SH-SY5Y (cell line): Measurements from ENCODE around the gene SLC13A5.
A peak's percentile ranks its signal among the peaks of the same experiment; 100 is the strongest.

Experiments used
- GATA2 ChIP-seq: IDR thresholded peaks from 2 replicates; pipeline ENCODE4 v1.6.1; 2011; ENCODE audit warnings: mild to moderate bottlenecking, low read depth, low read length
- GATA3 ChIP-seq: IDR thresholded peaks from 2 replicates; pipeline ENCODE4 v1.6.1; 2011; ENCODE audit warnings: low read depth, mild to moderate bottlenecking, low read length, moderate library complexity

SLC13A5 gene

GRCh38 chr17:6713130-6713917 is at the start of gene SLC13A5:
Gene SLC13A5 (minus strand): TSS chr17:6713369. CDS start chr17:6713333, 36 bp downstream.
- TF ChIP-seq GATA2 (no peak), GATA3 (no peak)

DNA sequence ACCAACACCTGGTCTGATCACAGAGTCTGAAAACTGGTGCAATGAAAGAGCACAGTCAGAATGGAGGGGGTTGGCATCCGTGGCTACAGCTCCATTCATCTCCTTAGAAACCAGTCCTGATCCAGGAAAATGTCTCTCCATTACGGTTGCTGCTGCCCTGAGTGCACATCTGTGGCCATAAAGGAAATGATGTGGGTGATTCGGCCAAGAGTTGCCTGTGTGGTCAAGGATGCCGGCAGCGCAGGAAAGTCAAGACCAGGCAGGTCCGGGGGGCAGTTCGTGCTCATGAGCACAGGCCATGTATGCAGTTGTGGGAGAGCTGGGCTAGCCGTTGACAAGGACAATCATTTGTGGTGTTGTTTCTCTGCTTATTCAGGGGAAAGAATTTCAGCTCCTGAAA is 48.6 kb upstream of the SLC13A5 start:
- no peak for TF ChIP-seq GATA3
- no peak for TF ChIP-seq GATA2

GRCh38 chr17:6757747-6758146 is 44.6 kb upstream of the SLC13A5 start:
- TF ChIP-seq GATA2: no peak
- TF ChIP-seq GATA3: no peak

DNA sequence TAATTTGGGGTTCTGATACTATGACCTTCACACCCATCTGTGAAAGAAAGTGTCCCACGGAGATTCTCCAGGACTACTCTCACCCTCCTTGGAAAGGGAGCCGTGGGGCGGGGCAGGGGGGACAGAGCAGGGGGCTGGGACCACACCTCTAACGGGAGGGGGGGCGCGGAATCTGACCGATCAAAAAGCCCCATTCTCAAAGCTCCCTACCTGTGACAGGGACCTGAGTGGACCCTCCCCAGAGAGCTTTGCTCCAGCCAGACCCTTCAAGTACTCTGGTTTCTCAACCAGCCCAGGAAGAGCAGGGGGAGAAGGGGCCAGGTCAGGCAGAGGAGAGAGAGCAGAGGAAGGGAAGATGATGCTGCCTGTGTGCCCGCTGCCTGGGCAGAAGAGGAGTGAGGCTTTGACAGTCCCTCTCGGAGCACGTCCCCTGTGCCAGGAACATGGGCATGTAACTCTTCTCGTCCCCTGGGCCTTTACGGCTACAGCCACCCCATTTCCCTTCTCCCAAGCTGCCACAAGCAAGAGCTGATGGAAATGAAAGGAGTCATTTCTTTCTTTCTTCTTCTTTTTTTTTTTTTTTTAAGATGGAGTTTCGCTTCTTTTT is 43.4 kb upstream of the SLC13A5 start:
- TF ChIP-seq GATA2 (no peak), GATA3 (no peak)

- TF ChIP-seq GATA2 (no peak), GATA3 (no peak)
These were observed 42.6 kb upstream of the SLC13A5 start, which contains the start of gene XAF1 for GRCh38 chr17:6755731-6756184. Gene XAF1 (plus strand): TSS chr17:6756046. CDS start chr17:6756079, 33 bp downstream.

DNA sequence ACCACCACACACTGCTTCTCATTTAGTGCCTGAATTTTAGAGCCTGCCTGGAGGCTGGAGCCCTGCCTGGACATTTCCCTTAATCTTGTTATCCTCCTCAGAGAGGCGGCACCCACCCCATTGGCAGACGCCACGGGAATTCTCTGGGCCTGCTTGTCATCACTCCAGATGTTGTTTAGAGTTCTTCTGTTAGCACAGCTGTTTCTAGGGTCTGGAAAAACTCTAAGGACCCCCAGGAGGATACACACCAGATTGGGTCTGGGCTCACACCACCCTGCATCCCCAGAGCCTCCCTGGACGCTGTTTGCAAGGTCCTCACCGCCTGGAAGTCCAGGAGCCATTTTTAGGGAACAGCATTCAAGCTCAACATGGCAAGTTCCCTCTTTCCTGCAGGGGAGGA is 42.1 kb upstream of the SLC13A5 start:
- 0 out of 2 replicates have a peak, but pooled peaks have one; percentile 20 for TF ChIP-seq GATA2
- no peak for TF ChIP-seq GATA3

DNA sequence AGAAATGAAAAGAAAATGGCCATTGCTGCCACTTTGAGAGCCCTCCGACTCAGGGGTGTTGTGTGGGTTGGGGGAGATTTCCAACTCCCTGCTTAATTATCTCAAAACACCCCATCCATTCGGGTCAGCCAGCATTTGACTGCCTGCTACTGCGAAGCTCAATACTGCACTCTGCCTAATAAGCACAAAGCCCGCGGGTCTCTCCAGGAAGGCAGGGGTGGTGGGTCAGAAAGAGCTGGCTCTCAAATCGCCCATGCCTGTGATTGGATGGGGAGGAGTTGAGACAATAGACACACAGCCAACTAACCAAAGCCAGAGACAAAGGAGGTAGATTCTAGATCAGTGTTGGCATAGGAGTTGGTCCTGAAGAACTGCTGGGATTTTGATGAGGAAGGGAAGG is 40.4 kb upstream of the SLC13A5 start:
- TF ChIP-seq GATA3: no peak
- TF ChIP-seq GATA2: no peak

DNA sequence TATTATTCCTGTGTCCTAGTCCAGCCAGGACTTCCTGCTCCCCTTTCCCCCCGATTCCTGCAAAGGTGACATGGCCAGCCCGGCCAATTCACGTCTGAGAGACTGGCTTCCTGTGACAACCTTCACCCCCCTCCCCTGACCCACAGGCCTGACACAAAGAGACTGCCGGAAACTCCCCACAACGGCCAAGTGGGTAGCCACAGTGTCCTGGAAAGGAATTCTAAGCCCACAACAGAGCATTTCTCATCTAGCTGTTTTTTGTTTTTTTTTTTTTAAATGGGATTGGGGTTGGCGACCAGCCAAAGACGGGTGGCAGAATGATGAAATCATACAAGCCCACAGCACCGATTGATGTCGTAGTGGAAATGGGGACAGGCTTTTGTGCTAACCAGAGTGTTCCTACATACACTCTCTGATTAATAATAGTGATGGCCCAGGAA is 39.9 kb upstream of the SLC13A5 start:
- TF ChIP-seq GATA2 (no peak), GATA3 (no peak)

GRCh38 chr17:6752068-6752909 is 39.1 kb upstream of the SLC13A5 start:
- TF ChIP-seq GATA3 (no peak), GATA2 (no peak)

- TF ChIP-seq GATA3 (no peak), GATA2 (no peak)
These were observed 36.4 kb upstream of the SLC13A5 start for GRCh38 chr17:6749519-6749918.

- TF ChIP-seq GATA3 (no peak), GATA2 (no peak)
These were observed 35.4 kb upstream of the SLC13A5 start for GRCh38 chr17:6748617-6749016.

DNA sequence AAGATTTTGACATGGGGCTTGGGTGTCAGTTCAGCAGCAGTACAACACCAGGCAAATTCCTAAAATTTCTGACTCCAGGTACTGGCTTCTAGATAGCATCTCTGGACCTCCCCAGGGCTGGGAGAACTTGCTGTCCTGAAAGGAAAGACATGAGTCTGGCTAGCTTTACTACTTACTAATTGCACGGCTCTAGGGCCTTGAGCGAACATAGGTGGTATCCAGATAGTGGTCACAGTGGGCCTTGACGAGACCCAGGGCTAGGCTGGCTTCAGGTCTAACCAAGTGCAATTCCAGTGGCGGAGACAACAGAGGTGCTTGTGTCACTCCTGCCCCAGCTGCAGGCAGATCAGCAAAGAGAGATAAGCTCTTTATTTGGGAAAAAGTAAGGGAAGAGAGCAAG is 16.4 kb upstream of the SLC13A5 start:
- no peak for TF ChIP-seq GATA2

GRCh38 chr17:6724009-6724408 is 10.8 kb upstream of the SLC13A5 start:
- no peak for TF ChIP-seq GATA2
- TF ChIP-seq GATA3: no peak

- TF ChIP-seq GATA3: no peak
- no peak for TF ChIP-seq GATA2
These were observed 8.6 kb upstream of the SLC13A5 start for GRCh38 chr17:6721744-6722143.
